Right renal pelvis (tissue), 4 donors: Measurements from ENCODE around the gene PSMB5. TPM values are rescaled to one million over a fixed set of nuclear protein-coding genes. Genes with fewer than 3 reads are reported as not detected.

Source experiments
- DNase-seq, 4 donors: peaks; one replicate each; pipeline ENCODE4 v3.0.0-alpha.2; 2013; ENCODE audit warnings: low read depth in 4 of 4, low spot score in 3 of 4, missing footprints in 1 of 4
- polyA plus RNA-seq, 4 donors: library from polyadenylated mRNA; unstranded; fragments of 120-200 nt; gene quantifications; one replicate each; pipeline ENCODE4 v1.2.1, GENCODE V29; 2013; ENCODE audit not compliant: insufficient read length in 4 of 4

The PSMB5 gene
- polyA plus RNA-seq: 100 to 1,000 TPM; 188 to 243 (median 217) TPM

DNA sequence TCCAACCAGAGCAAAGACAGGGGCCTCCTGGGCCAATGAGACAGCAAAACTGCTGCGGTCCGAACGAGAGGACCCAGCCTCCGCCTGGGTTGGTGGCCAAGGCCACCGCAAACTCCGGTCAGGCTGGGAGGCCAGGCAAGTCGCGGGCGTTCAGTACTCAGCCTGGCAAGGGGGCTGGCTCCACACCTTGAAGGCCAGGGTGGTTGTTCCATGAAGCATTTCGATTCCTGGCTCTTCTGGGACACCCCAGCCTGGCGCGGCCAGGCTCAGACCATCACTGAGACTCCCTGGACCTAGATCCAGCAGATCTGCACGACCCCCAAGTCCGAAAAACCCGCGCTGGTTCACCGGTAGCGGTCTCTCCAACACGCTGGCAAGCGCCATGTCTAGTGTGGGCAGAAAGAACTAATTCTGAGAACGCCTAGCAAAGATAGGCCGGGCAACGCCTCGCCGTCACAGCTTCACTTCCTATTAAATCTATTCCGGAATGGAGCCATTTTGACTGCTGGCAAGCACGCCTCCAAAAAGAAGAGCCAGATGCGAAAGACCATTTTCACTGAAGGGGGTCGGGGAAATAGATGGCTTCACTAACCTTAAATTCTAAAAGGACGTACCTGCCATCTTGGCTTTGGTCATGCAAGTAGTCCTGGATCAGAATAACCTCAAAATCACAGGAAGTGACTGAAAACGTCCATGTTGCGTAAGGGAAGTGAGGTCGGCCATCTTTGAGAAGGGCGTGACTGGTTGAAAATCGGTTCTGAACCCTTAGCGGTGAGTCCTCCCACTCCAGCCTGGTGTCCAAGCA, at the start of gene PSMB5:
PSMB5 (minus strand) TSS at position 403 of the 805 bp plus-strand sequence; CDS start at position 384, 19 bp downstream.
- DNase-seq: peak; percentile 90 to 93 (median 92)

DNA sequence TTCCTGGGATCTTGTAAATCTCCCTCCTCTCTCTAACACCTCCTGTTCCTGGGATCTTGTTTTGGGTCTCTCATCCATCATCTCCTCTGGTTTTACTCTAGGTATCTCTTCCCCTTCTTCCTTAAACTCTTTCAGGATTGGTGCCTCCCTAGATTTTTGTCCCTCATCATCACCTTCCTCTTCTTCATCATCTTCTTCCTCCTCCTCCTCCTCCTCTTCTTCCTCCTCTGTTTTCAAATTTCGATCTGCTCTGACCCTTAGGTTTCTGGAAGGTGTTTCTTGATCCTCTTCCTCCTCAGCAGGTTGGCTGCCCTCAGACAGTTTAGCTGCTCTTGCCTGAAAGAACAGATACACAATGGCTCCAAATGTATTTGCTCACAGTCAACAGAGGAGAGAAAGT, 45.8 kb upstream of the PSMB5 start:
- no peak for DNase-seq

DNA sequence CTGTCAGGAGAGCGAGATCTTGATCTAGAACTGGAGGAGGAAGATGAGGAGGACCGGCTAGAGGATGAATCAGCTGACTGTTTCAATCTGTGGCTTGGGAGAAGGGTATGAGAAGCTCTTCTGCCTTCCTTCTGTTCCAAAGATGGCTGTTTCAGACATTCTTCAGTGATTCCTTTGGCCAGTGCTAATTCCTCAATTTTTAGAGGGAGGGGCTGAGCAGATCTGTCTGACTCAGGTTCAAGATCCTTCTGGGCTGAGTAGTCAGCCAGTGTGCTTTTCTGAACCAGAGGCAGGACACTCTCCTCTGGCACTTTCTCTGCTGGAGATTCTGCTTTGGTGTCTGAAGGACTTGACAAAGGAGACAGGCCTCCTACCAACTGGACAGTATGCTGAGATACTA, 45.0 kb upstream of the PSMB5 start:
- DNase-seq: no peak

DNA sequence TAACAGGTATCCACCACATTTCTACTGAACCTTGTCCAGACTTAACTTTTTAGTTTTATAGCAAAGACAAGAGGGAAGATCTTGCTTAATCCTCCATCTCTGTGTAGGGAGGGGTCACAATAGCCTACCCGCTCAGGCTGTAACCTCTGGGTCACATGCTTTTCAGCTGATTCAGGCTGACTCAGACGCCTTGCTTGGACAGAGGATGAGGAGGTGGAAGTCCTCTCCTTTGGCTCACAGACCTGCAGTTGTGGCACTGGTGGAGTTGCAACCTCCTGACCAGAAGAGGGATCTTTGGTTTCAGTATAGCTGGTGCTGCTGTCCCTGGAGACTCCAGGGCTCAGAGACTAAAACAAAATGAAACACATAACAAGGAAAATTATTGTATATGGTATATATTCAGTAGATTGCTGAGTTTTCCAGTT, 44.0 kb upstream of the PSMB5 start:
- no peak for DNase-seq

DNA sequence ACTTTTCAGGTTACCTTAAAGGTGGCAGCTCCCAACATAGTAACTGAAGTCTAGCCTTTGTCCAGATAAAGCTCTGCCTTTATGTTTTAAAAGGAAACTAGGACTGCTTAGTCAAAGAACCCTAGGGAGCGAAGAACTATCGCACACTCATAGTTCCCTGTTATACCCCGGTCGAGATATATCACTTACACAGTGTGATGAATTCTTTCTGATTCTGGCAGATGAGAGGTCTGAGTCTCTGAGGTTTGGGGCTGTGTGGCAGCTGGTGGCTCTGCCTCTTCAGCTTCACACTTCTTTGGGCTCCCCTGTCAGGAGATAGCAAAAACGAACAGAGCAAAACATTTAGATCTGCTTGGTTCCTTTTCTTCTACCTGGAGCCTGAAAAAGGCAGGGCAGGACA, 43.3 kb upstream of the PSMB5 start:
- no peak for DNase-seq

GRCh38 chr14:23076785-23077408, 42.2 kb upstream of the PSMB5 start:
- no peak for DNase-seq

DNA sequence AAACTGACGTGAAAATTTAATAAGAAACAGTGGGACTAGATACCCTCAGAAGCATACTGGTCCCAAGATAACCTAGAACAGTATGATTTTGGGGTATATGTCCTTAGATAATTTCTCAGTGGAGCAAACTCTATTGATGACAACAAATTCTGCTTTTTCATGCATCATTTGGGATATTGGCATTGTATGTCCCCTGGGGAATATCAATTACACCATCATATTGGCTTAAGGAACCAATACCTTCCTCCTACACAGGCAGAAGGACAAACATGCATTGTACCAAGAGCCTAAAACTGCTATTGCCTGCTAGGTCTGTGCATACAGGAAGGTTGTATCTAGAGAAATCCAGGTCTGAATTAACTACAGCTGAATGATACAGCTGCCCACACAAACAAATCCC, 40.2 kb upstream of the PSMB5 start:
- DNase-seq: no peak

DNA sequence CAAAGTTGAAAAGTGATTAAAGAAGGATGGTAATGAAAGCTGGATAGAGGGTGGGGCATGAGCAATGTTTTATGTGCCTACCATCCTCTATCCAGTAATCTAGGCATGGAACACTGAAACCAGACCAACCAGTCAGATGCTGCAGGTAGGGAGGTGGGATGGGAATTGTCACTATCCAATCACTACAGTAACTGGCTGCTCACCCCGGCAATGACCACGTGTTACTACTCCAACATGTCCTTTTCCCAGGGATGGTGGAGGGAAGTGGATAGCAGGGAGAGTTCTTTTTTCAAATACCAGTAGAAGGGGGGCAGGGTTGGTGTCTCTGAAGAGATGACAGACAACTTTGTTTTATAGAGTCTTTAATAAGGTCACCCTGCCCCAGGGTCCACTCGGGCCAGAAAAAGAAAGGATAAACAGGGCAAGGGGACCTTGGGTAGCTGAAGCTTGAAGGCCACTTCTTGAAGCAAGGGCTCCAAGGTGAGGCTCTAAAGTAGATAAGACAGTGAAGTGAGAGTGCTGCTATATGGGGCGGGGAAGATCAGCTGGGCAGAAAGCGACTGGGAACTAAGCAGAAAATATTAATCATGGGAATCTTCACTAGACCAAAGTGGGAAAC, 37.3 kb upstream of the PSMB5 start:
- DNase-seq: no peak

GRCh38 chr14:23071244-23071920, 36.7 kb upstream of the PSMB5 start:
- DNase-seq: peak; percentile 74 to 86 (median 78)

DNA sequence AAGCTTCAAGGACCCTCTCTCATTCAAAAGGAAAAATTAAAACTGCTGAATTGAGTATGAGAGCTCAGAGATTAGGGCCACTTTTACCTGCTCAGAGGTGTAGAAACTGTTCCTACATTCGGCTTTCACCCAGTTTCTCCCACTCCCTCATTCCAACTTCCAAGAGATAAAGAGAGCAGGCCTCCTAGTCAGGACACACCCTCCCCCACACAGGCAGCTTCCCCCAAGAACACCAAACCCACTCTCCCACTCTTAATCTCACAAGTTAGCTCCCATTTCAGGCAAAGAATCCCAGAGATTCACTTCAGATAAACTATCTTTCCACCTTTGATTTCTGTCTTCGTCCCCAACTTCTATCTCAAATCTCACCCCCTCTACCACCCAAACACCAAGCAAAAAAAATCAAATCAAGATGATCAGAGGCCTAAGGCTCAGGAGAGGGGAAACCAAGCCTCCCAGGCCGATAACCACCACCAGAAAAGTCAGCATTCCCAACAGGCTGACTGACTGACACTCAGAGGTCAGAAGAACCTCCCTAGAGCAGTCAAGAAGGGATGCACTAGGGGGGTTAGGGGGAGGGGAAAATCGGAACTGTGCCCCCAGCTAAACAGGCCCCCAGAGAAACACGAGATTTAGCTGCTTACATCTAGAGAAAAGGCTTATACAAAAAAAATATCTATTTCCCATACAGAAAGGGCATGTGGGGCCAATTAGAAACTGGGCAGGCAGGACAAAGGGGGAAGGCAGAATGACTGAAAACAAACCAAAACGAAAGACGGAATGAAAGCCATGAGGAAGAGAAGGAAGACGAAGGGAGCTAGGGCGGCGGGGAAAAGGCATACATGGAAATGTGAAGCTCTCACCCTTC, 35.8 kb upstream of the PSMB5 start:
- DNase-seq: no peak

DNA sequence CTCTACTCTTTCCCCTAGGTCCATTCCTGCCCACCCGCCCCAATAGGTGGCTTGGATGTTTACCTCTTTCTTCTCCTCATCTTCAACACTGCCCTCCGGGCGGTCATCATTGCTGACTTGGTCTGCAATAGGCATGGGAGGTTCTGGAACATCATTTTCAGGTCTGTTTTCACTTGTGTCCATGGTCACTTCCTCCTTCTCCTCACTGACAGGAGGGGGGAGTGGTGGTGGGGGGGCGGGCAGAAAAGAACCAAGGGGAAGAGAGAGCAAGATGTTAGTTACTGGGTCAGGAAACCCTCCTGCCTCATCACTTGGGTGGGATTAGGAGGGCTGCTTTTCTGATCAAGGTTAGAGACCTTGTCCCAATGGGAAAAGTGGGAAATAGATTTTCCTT, 34.7 kb upstream of the PSMB5 start:
- no peak for DNase-seq

DNA sequence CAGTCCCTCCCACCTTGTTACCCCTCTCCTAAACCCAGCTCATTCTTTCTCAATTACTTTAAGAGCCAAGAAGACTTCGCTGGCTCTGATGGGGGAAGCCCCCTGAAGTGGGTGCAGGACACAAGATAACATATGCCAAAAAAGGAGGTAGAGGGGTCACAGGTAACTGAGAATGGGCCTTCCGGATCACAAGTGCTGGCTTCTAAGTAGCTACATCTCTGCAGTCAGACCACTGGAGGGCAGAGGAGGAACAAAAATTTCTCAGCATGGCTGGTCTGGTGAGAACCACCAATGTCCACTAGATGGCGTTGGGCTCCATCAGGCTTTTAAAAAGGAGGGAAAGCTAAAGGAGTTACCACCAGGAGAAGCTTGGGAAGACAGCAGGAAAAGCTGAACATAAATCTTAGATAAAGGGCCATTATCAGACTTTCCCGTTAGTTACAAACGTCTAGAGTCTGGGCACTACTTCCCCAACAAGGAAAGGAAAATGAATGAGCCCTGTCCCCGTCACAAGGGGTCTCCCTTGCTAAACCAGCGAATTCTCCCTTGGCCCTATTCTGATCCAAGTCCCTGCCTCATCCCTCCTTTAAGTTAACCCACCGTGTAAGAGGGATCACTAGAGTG, 34.2 kb upstream of the PSMB5 start:
- peak; percentile 82 to 90 (median 84) for DNase-seq

GRCh38 chr14:23067847-23068788, 33.4 kb upstream of the PSMB5 start:
- DNase-seq: no peak

- DNase-seq: no peak
Observed at GRCh38 chr14:23066855-23067744, 32.4 kb upstream of the PSMB5 start.

DNA sequence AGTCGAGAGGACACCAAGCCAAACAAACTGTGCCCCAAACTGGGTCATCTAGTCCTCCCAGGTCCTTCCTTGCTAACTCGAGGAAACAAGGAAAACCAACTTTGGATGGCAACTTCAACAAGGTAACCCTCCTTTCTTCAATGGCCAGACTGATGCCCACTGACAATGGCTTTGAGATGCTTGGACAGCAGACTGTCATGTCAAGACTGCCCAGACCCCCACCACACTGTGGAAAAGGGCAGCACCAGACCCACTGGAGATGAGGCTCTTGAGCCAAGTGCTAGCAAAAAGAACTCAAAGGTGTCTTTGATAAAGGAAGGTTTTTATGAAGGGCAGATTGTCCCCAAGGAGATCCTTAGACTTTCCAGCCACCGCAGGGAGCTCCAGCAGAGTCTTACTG, 31.7 kb upstream of the PSMB5 start:
- DNase-seq: no peak

GRCh38 chr14:23063601-23064000, 28.9 kb upstream of the PSMB5 start:
- DNase-seq: no peak

DNA sequence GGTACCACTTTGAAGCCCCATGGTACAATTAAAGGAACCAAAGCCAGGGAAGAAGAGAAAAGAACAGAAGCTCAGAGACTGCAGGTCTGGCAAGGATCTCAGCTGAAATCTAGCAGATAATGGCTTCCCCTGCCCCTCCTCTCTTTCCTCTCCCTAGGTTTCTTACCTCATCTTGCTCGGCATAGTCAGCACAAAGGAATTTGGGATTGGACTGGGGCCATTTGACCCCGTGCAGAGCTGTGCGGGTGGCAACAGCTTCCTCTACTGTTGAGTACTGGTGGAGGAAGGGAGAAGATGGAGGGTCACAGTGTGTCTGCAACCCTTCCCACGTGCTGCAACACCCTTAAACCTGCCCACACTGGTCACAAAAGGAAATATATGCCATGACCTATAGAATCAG, 27.3 kb upstream of the PSMB5 start:
- no peak for DNase-seq
